Raji (cell line): ENCODE results near the gene MRPL23.

Experiments
- POLR2A ChIP-seq: IDR thresholded peaks from 2 replicates; pipeline ENCODE4 v1.6.1; 2011; ENCODE audit warnings: low read depth, low read length, control low read depth; ENCODE audit not compliant: insufficient read depth

Gene MRPL23

DNA sequence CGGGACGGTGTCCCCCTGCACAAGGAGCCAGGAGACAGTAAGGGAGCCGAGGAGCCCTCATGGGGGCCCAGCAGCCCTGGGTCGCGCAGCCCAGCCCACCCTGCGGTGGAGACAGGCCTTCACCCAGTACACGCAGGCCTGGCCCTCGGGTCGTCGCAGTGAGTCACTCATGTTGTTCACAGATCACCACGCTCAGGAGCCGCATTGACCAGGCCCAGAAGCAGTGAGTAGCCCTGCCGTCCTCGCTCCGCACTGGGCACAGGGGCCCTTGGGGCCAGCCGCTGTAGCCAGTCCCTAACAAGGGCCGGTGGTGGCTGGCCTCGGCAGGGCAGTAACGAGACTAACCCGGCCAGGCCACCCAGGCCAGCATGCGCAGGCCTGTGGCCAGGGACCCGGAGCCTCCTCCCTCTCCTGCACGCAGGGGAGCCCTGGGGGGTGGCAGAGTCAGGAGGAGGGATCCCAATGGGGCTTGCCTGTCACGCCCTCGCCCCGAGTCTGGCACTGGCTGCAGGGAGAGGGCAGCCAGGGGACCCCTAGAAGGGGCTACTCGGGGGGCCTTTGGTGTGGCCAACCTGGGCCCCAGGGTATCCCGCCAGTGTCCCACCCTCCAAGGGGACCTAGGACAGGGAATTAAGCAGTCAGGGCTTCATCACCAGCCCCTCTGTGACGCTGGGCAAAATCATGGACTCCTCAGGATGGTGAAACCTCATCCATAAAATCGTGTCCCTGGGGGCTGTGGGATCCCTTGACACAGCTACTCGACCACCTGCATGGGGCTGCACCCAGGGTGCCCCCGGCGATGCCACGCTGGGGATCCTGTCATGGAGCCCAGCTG lies 10.1 kb upstream of the MRPL23 start:
- TF ChIP-seq POLR2A = no peak

DNA sequence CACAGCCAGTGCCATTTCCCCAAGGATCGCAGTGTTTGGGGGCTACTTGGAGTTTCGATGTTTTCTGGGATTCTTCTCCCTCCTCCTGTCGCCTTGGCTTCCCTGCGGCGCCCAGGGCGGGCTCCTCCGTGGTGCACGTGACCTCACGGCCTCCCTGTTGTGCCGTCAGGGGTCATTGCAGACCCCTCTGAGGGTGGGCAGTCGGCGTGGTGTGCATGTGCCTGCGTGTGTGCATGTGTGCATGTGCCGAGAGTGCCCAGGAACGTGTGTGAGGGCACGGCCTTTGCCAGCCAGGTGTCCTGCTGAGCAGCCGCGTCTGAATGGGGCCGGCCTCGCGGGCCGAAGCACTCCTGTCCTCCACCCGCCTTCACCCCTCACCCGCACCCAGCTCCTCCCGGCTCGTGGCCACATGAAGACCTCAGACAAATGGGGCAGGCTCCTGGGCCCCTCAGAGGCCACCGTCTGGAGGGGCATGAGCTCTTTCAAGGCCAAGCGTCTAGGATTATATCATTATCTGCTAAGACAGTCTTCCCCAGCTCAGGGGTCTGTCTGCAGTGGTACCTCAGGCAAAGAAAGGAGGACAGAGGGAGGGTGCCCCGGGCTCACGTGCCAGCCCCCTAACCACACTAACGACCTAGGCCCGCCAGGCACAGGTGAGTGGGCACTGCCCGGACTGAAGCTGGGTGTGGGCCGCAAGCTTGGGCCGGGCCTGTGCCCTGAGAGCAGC lies 9.4 kb upstream of the MRPL23 start:
- no peak for TF ChIP-seq POLR2A

DNA sequence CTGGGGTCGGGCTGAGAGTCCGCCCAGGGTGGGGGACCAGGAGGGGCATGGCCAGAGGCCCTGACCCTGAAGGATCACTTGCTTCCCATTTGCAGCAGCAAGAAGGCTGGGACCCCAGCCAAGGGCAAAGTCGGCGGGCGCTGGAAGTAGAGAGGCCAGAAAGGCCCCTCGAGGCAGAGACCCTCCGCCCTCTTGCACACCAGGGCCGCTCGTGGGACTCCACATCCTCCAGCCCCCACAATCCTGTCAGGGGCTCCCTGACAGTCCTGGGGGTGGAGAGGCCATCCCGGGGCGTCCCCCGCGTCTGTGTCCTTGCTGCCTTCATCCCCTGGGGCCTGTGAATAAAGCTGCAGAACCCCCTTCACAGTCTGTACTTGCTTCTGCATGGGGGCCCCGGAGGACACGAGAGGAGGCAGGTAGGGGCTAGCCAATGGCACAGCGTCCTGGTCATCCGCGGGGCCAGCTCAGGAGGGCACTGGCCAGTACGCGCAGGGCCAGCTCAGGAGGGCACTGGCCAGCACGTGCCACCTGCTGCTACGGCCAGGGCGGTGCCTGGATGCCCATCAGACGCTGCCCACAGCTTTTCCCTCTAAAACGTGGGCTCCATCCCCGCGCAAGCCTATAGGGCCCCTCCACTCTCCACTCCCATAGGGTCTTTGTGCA lies 8.7 kb upstream of the MRPL23 start:
- TF ChIP-seq POLR2A = no peak

DNA sequence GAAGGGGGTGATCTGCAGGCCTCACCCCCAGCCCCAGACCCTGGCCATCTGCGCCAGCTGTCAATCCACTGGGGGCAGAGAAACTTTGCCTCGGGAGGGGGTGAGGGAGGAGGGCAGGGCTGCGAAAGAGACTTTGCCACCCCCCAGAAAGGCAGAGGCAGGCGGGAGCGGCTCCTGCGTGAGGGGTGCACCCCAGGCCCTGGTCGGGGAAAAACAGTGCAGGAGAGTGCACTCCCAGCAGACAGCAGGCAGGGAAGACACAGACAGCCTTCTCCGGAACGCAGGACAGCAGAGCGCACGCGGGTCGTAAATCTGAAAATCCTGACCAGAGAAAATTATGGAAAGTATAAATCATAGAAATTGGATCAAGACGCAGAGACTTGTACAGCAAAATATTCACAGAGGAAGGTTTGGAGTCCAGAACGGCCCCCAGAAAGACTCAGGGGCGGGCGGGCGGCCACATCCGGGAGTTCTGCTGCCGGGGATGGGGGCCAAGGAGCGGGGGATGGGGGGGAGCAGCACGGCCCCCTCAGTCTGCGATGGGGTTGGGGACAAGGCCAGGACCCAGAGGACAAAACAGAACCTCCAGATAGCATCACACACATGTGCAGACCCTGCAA lies 8.0 kb upstream of the MRPL23 start:
- no peak for TF ChIP-seq POLR2A

DNA sequence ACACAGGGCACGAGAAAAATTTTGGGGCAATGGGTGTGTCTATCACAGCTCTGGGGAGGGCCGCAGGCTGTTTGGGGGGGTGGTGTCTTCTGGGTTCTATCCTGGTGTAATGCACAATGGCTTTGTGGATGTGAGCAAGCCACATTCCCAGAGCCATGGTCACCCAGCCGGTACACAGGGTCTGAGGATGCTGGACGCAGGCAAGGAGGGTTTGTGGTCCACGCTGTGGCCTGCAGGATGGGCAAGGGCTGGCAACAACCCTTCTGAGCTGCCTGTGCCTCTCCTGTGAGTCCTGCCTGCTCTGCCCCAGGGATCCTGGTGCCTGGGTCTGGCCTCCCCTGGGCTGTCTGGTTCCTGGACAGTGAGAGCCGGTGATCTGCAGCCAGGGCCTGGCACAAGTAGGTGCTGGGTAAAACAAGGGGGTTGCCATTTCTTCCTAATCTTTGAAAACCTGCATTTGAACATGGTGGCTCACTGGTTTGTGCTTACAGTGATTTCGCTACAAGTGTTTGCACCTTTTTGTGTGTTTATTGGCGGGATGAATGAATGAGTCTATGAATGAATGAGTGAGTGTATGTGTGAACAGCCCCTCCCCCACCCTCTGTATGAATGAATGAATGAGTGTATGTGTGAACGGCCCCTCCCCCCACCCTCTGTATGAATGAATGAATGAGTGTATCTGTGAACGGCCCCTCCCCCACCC lies 4.4 kb upstream of the MRPL23 start:
- TF ChIP-seq POLR2A = no peak

DNA sequence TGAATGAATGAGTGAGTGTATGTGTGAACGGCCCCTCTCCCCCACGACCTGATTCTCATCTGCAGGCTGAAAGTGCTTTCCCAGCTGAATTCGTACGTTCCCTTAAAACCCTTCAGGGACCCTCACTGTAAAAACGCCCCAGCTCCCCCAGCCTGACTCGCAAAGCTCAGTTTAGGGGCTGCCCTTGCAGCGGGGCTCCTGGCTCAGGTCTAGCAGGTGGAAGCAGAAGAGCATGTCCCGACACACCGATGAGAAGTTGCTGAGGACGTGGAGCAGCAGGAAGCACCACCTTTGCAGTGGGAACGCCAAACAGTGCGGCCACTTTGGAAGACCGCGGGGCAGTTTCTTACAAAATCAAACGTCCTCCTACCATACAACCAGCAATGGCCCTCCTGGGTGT lies 3.6 kb upstream of the MRPL23 start:
- no peak for TF ChIP-seq POLR2A

DNA sequence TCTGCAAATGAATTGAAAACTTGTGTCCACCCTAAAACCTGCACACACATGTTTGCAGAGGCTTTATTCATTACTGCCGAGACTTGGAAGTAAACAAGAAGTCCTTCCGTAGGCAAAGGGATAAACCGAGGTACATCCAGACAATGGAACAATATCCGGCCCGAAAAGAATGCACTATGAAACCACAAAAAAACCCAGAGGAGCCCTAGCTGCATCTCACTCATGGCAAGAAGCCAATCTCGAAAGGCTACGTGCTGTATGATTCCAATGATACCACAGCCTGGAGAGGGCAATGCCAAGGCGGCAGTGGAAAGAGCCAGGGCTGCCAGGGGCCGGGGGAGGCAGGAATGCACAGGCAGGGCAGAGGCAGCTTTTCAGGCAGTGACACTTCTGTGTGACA lies 3.2 kb upstream of the MRPL23 start:
- TF ChIP-seq POLR2A = no peak

DNA sequence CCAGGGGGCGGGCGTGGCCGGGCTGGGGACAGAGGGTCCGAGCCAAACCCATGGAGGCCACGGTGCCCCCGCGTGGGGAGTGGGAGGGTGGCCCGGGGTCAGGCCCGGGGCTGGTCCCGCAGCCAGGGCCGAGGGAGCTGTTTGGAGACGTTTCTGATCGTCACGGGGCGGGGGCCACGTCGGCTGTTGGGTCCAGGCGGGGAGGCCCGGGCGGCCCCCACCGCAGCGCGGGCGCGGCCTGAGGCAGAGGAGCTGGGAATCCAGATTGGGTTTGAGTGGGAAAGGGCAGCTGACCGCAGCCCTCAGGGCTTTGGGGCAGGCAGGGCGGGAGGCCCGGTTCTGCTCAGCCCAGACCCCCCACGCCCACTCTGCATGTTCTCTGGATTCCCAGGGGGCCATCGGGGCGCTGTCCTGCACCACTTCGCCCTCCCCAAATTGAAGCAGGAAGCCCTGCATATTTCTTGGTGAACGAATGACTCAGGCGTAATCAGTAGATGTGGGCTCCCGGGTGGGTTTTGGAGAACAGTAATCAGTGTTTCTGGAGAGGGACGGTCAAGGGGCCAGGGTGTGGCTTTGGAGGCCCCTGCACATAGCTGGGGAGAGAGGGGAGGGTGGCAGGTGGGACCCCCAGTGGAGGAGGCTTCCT lies 583 bp downstream of the MRPL23 start:
- TF ChIP-seq POLR2A = no peak

DNA sequence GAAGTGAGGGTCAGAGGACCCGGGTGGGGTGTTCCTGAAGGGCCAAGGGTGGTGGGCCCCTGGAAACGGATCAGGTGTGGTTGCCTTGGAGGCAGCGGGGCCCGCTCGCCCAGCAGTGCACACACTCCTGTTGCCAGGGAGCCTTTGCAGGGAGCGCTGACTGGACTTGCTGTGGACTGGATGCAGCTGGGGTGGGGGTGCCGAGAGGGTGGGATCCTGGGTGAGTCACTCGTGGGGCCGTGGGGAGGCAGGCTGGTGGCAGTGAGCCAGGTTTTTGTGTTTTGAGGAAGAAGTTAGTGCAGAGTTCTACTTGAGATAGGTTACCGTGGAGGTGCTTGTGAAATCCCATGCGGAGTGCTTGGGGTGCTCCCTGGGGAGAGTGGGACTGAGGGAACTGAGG lies 1.3 kb downstream of the MRPL23 start:
- no peak for TF ChIP-seq POLR2A

DNA sequence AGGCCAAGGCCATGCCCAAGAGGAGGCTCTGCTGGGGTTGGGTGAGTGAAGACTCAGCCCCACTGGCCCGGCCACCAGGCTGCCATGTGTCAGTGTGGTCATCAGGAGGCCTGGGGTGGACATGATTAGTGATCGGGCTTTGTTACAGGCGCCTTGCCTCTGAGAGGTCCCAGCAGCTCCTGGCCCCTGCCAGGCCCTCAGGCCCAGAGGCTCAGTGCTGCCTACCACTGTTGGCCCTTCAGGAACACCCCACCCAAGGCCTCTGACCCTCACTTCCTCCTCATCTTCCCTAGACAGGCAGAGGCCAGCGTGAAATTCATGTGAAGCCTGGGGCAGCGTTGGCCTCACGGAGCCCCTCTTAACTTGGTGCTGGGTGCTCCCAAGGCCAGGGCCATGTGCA lies 2.2 kb downstream of the MRPL23 start:
- no peak for TF ChIP-seq POLR2A

DNA sequence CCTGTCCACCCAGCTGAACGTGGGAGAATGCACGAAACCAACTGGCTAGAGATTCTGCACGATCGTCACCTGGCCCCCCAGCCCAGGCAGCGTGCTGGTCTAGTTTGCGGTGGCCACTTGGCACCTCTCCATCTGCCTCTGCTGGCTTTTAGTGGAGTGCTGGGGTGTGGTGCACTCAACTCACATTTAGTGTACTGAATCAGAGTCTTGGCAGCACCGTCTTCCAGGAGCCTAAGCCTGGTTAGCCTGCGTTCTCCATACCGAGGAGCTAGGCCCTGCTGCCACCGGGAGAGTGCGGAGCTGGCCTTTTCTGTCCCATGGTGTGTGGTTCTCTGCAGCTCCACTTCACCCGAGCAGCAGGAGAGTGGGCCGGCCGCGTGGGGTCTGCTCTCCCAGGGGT lies 2.8 kb downstream of the MRPL23 start:
- no peak for TF ChIP-seq POLR2A

DNA sequence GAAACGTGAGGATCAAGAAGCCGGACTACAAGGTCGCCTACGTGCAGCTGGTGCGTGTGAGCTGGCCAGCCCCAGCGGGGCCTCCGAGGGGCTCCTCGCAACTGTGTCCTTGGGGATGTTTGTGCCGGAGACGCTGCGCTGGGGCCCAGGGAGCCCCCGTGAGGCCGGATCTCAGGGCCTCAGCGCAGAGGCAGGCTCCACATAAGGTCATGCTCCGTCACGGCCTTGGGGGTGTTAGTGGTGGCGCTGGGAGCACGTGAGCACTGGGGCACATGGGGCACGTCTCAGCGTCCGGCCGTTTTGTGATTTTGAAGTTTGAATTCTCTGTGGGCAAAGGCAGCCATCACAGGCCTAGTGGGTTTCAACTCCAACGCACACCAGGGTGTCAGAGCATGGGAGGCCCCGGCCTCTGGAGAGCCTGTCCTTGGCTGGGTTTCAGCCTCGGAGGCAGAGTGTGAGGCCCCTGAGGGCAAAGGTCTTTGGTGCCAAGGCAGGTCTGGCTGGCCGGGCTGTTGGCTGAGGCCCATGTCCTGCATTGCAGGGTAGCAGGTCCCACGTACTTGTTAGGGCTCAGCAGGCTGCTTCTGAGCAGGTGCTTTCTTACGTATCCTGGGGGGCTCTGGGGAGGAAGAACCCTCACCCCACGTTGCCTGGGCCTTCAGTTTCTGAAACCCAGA lies 5.8 kb downstream of the MRPL23 start:
- TF ChIP-seq POLR2A = no peak

DNA sequence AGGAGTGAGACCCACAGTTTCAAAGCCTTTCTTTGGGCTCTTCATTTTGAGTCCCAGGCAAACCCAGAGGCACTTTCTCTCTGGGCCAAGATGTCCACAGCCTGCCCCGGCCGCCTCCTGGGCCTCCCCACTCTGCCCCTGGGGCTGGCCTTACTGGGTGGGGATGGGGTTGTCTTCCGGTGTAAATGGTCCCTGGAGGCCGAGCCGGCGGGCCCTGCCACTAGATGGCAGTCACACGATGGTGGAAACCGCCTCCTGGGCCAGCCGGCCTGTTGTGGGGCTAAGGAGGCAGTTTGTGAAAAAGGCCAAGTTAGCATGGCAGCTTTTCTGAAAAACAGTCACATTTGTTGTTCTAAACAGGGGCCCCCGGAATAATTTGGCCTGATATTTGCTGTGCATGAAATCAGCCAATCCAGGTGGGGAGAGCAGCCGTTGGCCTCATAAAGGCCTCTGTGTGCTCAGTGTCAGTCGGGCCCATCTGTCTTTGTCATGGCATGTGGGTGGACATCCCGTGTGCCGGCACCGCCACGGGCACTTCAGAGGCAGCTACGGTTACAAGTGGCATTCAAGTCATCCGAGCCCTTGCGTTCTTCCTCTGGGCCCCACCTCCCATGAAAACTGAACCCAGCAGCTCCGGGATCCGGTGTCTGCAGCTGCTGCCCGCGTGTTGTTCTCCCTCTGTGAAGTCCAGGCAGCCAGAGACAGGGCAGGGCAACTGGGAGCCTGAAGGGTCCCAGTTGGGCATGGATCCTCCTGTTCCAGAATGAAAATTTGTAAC lies 6.5 kb downstream of the MRPL23 start:
- no peak for TF ChIP-seq POLR2A
